Activated B cell treated with CpG ODN at 0.5 μM for 24 hours (primary cell): ENCODE measurements around the gene RELCH. TPM values are rescaled to one million over a fixed set of nuclear protein-coding genes. Genes with fewer than 3 reads are reported as not detected.

Source experiments
- ATAC-seq: fragments of 200-7000 bp; cut with Tn5 transposase; one replicate; pipeline ENCODE4 v1.10.0; 2021; ENCODE audit warnings: low read depth, mild to moderate bottlenecking, moderate library complexity
- CTCF ChIA-PET: fragments of 350-600 bp; sonication (Branson Sonifier 250); formaldehyde crosslinking; loops from one replicate; lab custom pipeline; 2021; ENCODE audit warnings: antibody characterized with exemption; lab: Charles Lee
- POLR2A ChIA-PET: fragments of 350-600 bp; sonication (Branson Sonifier 250); formaldehyde crosslinking; loops from one replicate; lab custom pipeline; 2021; ENCODE audit warnings: antibody characterized with exemption; lab: Charles Lee
- DNase-seq: peaks from one replicate; pipeline ENCODE4 v3.0.0; 2022
- H3K27ac Mint-ChIP-seq: one replicate; pipeline ENCODE4 v1.8.0; 2020; ENCODE audit warnings: mixed read lengths
- H3K27me3 Mint-ChIP-seq: one replicate; pipeline ENCODE4 v1.8.0; 2021; ENCODE audit warnings: mixed read lengths
- H3K36me3 Mint-ChIP-seq: one replicate; pipeline ENCODE4 v1.8.0; 2021; ENCODE audit warnings: low read depth, mixed read lengths
- H3K4me1 Mint-ChIP-seq: one replicate; pipeline ENCODE4 v1.8.0; 2021; ENCODE audit warnings: mixed read lengths
- H3K4me3 Mint-ChIP-seq: one replicate; pipeline ENCODE4 v1.8.0; 2020; ENCODE audit warnings: mild to moderate bottlenecking, mixed read lengths
- H3K9me3 Mint-ChIP-seq: one replicate; pipeline ENCODE4 v1.8.0; 2020; ENCODE audit warnings: mixed read lengths
- CTCF ChIP-seq: fragments of 200-600 bp; IDR thresholded peaks from one replicate; pipeline ENCODE4 v1.8.0; 2022; ENCODE audit warnings: antibody characterized with exemption, mild to moderate bottlenecking
- intact Hi-C: fragments of 100-400 bp; cut with micrococcal nuclease; formaldehyde crosslinking; loops from one replicate; pipeline ENCODE4 v1.15.1; 2024
- total RNA-seq: library from RNA; stranded (reverse); gene quantifications from 2 replicates; pipeline ENCODE4 v1.2.3, GENCODE V29; 2022

Gene RELCH
- total RNA-seq, 1 donor from 2014 or later, result 59.0 TPM

- POLR2A ChIA-PET, result no interaction called here
These were observed 71.0 kb downstream of the RELCH start for GRCh38 chr18:62258093-62258492.

GRCh38 chr18:62258616-62259015, 71.6 kb downstream of the RELCH start:
- peaks cover 64% of the 10 kb centered on the region for H3K36me3 Mint-ChIP-seq
- intact Hi-C loops, result no loop called here
- ATAC-seq (no peak), DNase-seq (no peak)
- no peak for TF ChIP-seq CTCF
- H3K27me3 Mint-ChIP-seq, result no peaks in the 10 kb centered on the region
- H3K4me3 Mint-ChIP-seq, result no peak overlapping the region
- no peaks in the 10 kb centered on the region for H3K9me3 Mint-ChIP-seq
- peaks cover 12% of the 10 kb centered on the region for H3K4me1 Mint-ChIP-seq
- peak overlapping the region; percentile 20 for H3K27ac Mint-ChIP-seq
- ChIA-PET CTCF (interaction anchor here (5.0 kb wide), 1 partner anchor 9 kb away, joined by 16 read pairs; no protein-coding TSS in a partner anchor), POLR2A (no interaction called here)

More at GRCh38 chr18:62258093-62258492, 71.0 kb downstream of the RELCH start:
- CTCF ChIA-PET, result interaction anchor here (0.8 to 5.0 kb wide), 2 partner anchors 9 to 168 kb away, joined by 3 to 16 read pairs; no protein-coding TSS in a partner anchor
- TF ChIP-seq CTCF, result no peak
- intact Hi-C loops, result no loop called here
- Mint-ChIP-seq H3K9me3 (no peaks in the 10 kb centered on the region), H3K4me3 (no peak overlapping the region), H3K27me3 (no peaks in the 10 kb centered on the region), H3K4me1 (peaks cover 12% of the 10 kb centered on the region), H3K36me3 (peaks cover 65% of the 10 kb centered on the region), H3K27ac (no peak overlapping the region)
- ATAC-seq, result no peak
- DNase-seq, result no peak

- H3K27me3 Mint-ChIP-seq, result no peaks in the 10 kb centered on the region
- no peak overlapping the region for H3K27ac Mint-ChIP-seq
- H3K4me3 Mint-ChIP-seq, result no peak overlapping the region
- peaks cover 71% of the 10 kb centered on the region for H3K36me3 Mint-ChIP-seq
- intact Hi-C loops, result loop anchor here (2.0 kb wide), 1 partner anchor 13 kb away; no protein-coding TSS in a partner anchor
- H3K4me1 Mint-ChIP-seq, result peaks cover 12% of the 10 kb centered on the region
- no peak for TF ChIP-seq CTCF
- ChIA-PET CTCF (interaction anchor here (5.0 kb wide), 1 partner anchor 13 kb away, joined by 16 read pairs; no protein-coding TSS in a partner anchor), POLR2A (no interaction called here)
- ATAC-seq (no peak), DNase-seq (no peak)
- H3K9me3 Mint-ChIP-seq, result no peaks in the 10 kb centered on the region
These were observed 75.0 kb downstream of the RELCH start for GRCh38 chr18:62262061-62262460.

- intact Hi-C loops, result loop anchor here (5.0 kb wide), 1 partner anchor 33 kb away; no protein-coding TSS in a partner anchor
- no peak for TF ChIP-seq CTCF
- Mint-ChIP-seq H3K4me1 (peaks cover 3% of the 10 kb centered on the region), H3K36me3 (peaks cover 55% of the 10 kb centered on the region), H3K27me3 (no peaks in the 10 kb centered on the region), H3K4me3 (no peak overlapping the region), H3K27ac (no peak overlapping the region), H3K9me3 (no peaks in the 10 kb centered on the region)
- DNase-seq (no peak), ATAC-seq (no peak)
- CTCF ChIA-PET, result interaction anchor here (0.8 kb wide), 1 partner anchor 17 kb away, joined by 3 read pairs; no protein-coding TSS in a partner anchor
- POLR2A ChIA-PET, result no interaction called here
These were observed 77.9 kb downstream of the RELCH start for GRCh38 chr18:62264984-62265383.

- DNase-seq (no peak), ATAC-seq (no peak)
- H3K27ac Mint-ChIP-seq, result no peak overlapping the region
- no peaks in the 10 kb centered on the region for H3K27me3 Mint-ChIP-seq
- intact Hi-C loops, result no loop called here
- H3K4me1 Mint-ChIP-seq, result peaks cover 5% of the 10 kb centered on the region
- H3K9me3 Mint-ChIP-seq, result no peaks in the 10 kb centered on the region
- TF ChIP-seq CTCF, result no peak
- H3K36me3 Mint-ChIP-seq, result peaks cover 52% of the 10 kb centered on the region
- ChIA-PET CTCF (no interaction called here), POLR2A (no interaction called here)
- no peak overlapping the region for H3K4me3 Mint-ChIP-seq
These were observed 90.0 kb downstream of the RELCH start for GRCh38 chr18:62277045-62277444.
